Heart right ventricle (tissue), 16 donors: ENCODE measurements around the gene LINGO1. TPM values are rescaled to one million over a fixed set of nuclear protein-coding genes. Genes with fewer than 3 reads are reported as not detected.

Experiments
- ATAC-seq, 8 donors: fragments of 200-7000 bp; cut with Tn5 transposase; one replicate each; pipeline ENCODE4 v1.9.1; 2020; ENCODE audit warnings: mild to moderate bottlenecking in 8 of 8, moderate library complexity in 8 of 8, moderate number of reproducible peaks in 1 of 8
- DNase-seq, 2 donors: peaks; one replicate each; pipeline ENCODE4 v3.0.0-alpha.2; 2020
- H3K27ac ChIP-seq, 10 donors: fragments of 200-600 bp; sonication (generic) in 2 of 10; one replicate each; pipeline versions ENCODE4 v1.5.0 to v1.8.0; 2020 to 2022; ENCODE audit warnings: mild to moderate bottlenecking in 3 of 10
- H3K27me3 ChIP-seq, 7 donors: fragments of 200-600 bp; one replicate each; pipeline ENCODE4 v1.8.0; 2021 to 2022; ENCODE audit warnings: mild to moderate bottlenecking in 2 of 7
- H3K36me3 ChIP-seq, 9 donors: fragments of 200-600 bp; sonication (generic) in 1 of 9; one replicate each; pipeline versions ENCODE4 v1.5.0 to v1.8.0; 2020 to 2022; ENCODE audit warnings: mild to moderate bottlenecking in 2 of 9
- H3K4me1 ChIP-seq, 9 donors: fragments of 200-600 bp; sonication (generic) in 1 of 9; one replicate each; pipeline versions ENCODE4 v1.5.0 to v1.8.0; 2020 to 2022; ENCODE audit warnings: mild to moderate bottlenecking in 4 of 9
- H3K4me3 ChIP-seq, 10 donors: fragments of 200-600 bp; sonication (generic) in 2 of 10; one replicate each; pipeline versions ENCODE4 v1.5.0 to v1.8.0; 2020 to 2022; ENCODE audit warnings: mild to moderate bottlenecking in 7 of 10, moderate library complexity in 2 of 10
- H3K9me3 ChIP-seq, 11 donors: fragments of 200-600 bp in 10 of 11; sonication (generic) in 2 of 11; one replicate each; pipeline versions ENCODE4 v1.5.0 to v1.8.0; 2013 to 2022; ENCODE audit warnings: mild to moderate bottlenecking in 2 of 11, control low read depth in 1 of 11, moderate library complexity in 1 of 11
- CTCF ChIP-seq, 9 donors: fragments of 200-600 bp; sonication (generic) in 2 of 9; IDR thresholded peaks; one replicate each; pipeline versions ENCODE4 v1.5.0 to v1.8.0; 2021 to 2022; ENCODE audit warnings: antibody characterized with exemption in 9 of 9, mild to moderate bottlenecking in 5 of 9, moderate library complexity in 1 of 9
- WGBS, 2 donors: extraction: QIAGEN DNeasy Blood & Tissue Kit; methylation state at CpG; one replicate each; pipeline ENCODE4 v1.1.7; 2013; ENCODE audit warnings: inconsistent platforms in 1 of 2; 5-methylcytosine and 5-hydroxymethylcytosine counted together
- intact Hi-C, 10 donors: fragments of 100-400 bp; cut with DNase I; formaldehyde crosslinking; loops; one replicate each; pipeline versions ENCODE4 v1.11.1 to v1.14.2; 2022
- polyA plus RNA-seq, 2 donors: library from polyadenylated mRNA; stranded (reverse); fragments of 200-250 nt; gene quantifications; one replicate each; pipeline ENCODE4 v1.2.3, GENCODE V29; 2013
- total RNA-seq, 10 donors: library from RNA; stranded (reverse); fragmentation: NEBNext Ultra II Directional in 3 of 10; extraction: Animal tissue kit (Norgen Biotek cat#: 25700) in 3 of 10; gene quantifications; one replicate each; pipeline versions ENCODE4 v1.2.1 to v1.2.4, GENCODE V29; 2021 to 2023
- donor health status: Arrhythmogenic right ventricular cardiomyopathy.
- donor health status: ischemic (EF 13 %, LVEDD 7.1; RV severe dilation, severe dysfunction).
- donor health status: healthy with polysubstance abuse.
- donor health status: DM: no; HTN: yes; CAD: no.
- donor health status: DM: no; HTN: no; CAD: no.
- donor health status: ischemic (EF 25% LVEDD 6.9; RV normal size, moderate dysfunction).
- donor health status: ischemic (EF 25% LVEDD 5.7; RV mildly dilated, moderate dysfunction).
- donor health status: healthy.
- donor health status: DM: yes; HTN: yes; CAD: no.
- donor health status: Ischemic cardiomyopathy.
- donor health status: ischemic (EF 35%, LVEDD 5.7; RV mildly dilated, moderate dysfunction).
- donor health status: nonischemic (EF 11% LVEDD 7.7; RV severe dilation, severe dysfunction).
- donor health status: DM: yes; HTN: yes; CAD: no.
- donor health status: PGD.
- donor health status: ischemic (EF 29% LVEDD 5.4; RV normal size, mild dysfunction).
- donor health status: nonischemic (EF 23%, LVEDD 6.1; RV moderate dilation, normal function).

LINGO1 gene
- total and polyA plus RNA-seq, 12 donors = 0.70 to 2.7 (median 1.3) TPM

- 69 to 71% methylated on average over 7 of the region's 7 CpGs for WGBS, 2 donors
- H3K4me3 ChIP-seq = no peak overlapping the region
Observed at GRCh38 chr15:77584201-77584600, 48.5 kb downstream of the LINGO1 start.

GRCh38 chr15:77582763-77583162 is 49.9 kb downstream of the LINGO1 start:
- Histone ChIP-seq H3K9me3 (no peaks in the 10 kb centered on the region), H3K27me3 (no peaks in the 10 kb centered on the region), H3K4me1 (peaks cover 0 to 27% (median 0%) of the 10 kb centered on the region in 9 donors), H3K4me3 (no peak overlapping the region), H3K36me3 (no peaks in the 10 kb centered on the region), H3K27ac (no peak overlapping the region)
- ATAC-seq (peak in 3 of 8 donors; percentile 19 to 53 (median 38)), DNase-seq (no peak)
- TF ChIP-seq CTCF (IDR thresholded peaks at IDR 0.05) = no peak
- intact Hi-C loops = no loop called here
- WGBS, 2 donors = 49 to 70% methylated on average over 5 of the region's 5 CpGs

More at GRCh38 chr15:77584201-77584600, 48.5 kb downstream of the LINGO1 start:
- H3K36me3 ChIP-seq = no peaks in the 10 kb centered on the region
- peaks cover 0 to 26% (median 0%) of the 10 kb centered on the region in 9 donors for H3K4me1 ChIP-seq
- peak in 4 of 9 donors; percentile 17 to 31 (median 28) for TF ChIP-seq CTCF (IDR thresholded peaks at IDR 0.05)
- no peaks in the 10 kb centered on the region for H3K9me3 ChIP-seq
- DNase-seq (no peak), ATAC-seq (peak in 3 of 8 donors; percentile 23 to 53 (median 40))
- H3K27me3 ChIP-seq = no peaks in the 10 kb centered on the region
- intact Hi-C loops = no loop called here
- no peak overlapping the region for H3K27ac ChIP-seq

- Histone ChIP-seq H3K27ac (no peak overlapping the region), H3K9me3 (no peaks in the 10 kb centered on the region), H3K27me3 (no peaks in the 10 kb centered on the region), H3K36me3 (no peaks in the 10 kb centered on the region), H3K4me3 (no peak overlapping the region), H3K4me1 (peaks cover 0 to 32% (median 0%) of the 10 kb centered on the region in 9 donors)
- WGBS, 2 donors = 81% methylated on average over 18 of the region's 18 CpGs
- ATAC-seq (peak in 1 of 8 donors; percentile 18), DNase-seq (no peak)
- intact Hi-C loops = no loop called here
- TF ChIP-seq CTCF (IDR thresholded peaks at IDR 0.05) = no peak
Observed at GRCh38 chr15:77581896-77582569, 50.7 kb downstream of the LINGO1 start.

GRCh38 chr15:77580996-77581682 is 51.6 kb downstream of the LINGO1 start:
- no peak overlapping the region for H3K27ac ChIP-seq
- WGBS, 2 donors = 75 to 78% methylated on average over 16 of the region's 16 CpGs

More at GRCh38 chr15:77580996-77581682, 51.6 kb downstream of the LINGO1 start:
- peak; percentile 49 to 60 for DNase-seq
- no peak for TF ChIP-seq CTCF (IDR thresholded peaks at IDR 0.05)
- intact Hi-C loops = no loop called here
- Histone ChIP-seq H3K9me3 (no peaks in the 10 kb centered on the region), H3K4me1 (peaks cover 0 to 32% (median 0%) of the 10 kb centered on the region in 9 donors), H3K27me3 (no peaks in the 10 kb centered on the region), H3K4me3 (no peak overlapping the region), H3K36me3 (no peaks in the 10 kb centered on the region)
- ATAC-seq = peak; percentile 44 to 88 (median 75)
